Chondrocyte (in vitro differentiated cells): Measurements from ENCODE around the gene ZNF860. TPM values are rescaled to one million over a fixed set of nuclear protein-coding genes. Genes with fewer than 3 reads are reported as not detected.
A peak's percentile ranks its signal among the peaks of the same experiment; 100 is the strongest.

Experiments
- DNase-seq: peaks from one replicate; pipeline ENCODE4 v3.0.0; 2021; ENCODE audit warnings: mixed read lengths, low spot score
- H3K27ac Mint-ChIP-seq: one replicate; pipeline ENCODE4 v1.8.0; 2021; ENCODE audit warnings: mild to moderate bottlenecking, moderate library complexity, mixed read lengths; ENCODE audit not compliant: unreplicated experiment
- H3K27me3 Mint-ChIP-seq: 2 replicates; pipeline ENCODE4 v1.8.0; 2021; ENCODE audit warnings: low read depth, mixed read lengths
- H3K36me3 Mint-ChIP-seq: 2 replicates; pipeline ENCODE4 v1.8.0; 2021; ENCODE audit warnings: low read depth, mixed read lengths
- H3K4me1 Mint-ChIP-seq: 2 replicates; pipeline ENCODE4 v1.8.0; 2021; ENCODE audit warnings: low read depth, mild to moderate bottlenecking, mixed read lengths
- H3K4me3 Mint-ChIP-seq: one replicate; pipeline ENCODE4 v1.8.0; 2021; ENCODE audit warnings: mild to moderate bottlenecking, moderate library complexity, mixed read lengths; ENCODE audit not compliant: unreplicated experiment
- H3K9me3 Mint-ChIP-seq: 2 replicates; pipeline ENCODE4 v1.8.0; 2021; ENCODE audit warnings: low read depth, mixed read lengths
- CTCF ChIP-seq: fragments of 200-600 bp; sonication (generic); IDR thresholded peaks from 2 replicates; pipeline ENCODE4 v1.5.0; 2021; ENCODE audit warnings: antibody characterized with exemption, mild to moderate bottlenecking, moderate library complexity
- total RNA-seq: library from RNA; stranded (reverse); gene quantifications from 3 replicates; pipeline ENCODE4 v1.2.1, GENCODE V29; 2021

The ZNF860 gene
- total RNA-seq, 1 donor from 2014 or later: 1.5 TPM

GRCh38 chr3:31937225-31937624, 44.3 kb upstream of the ZNF860 start:
- Mint-ChIP-seq H3K4me1 (peaks cover 27% of the 10 kb centered on the region), H3K4me3 (no peak overlapping the region), H3K27ac (no peak overlapping the region), H3K9me3 (no peaks in the 10 kb centered on the region), H3K36me3 (no peaks in the 10 kb centered on the region), H3K27me3 (no peaks in the 10 kb centered on the region)
- TF ChIP-seq CTCF: no peak
- DNase-seq: no peak

GRCh38 chr3:31942446-31942845, 39.1 kb upstream of the ZNF860 start:
- H3K9me3 Mint-ChIP-seq: no peaks in the 10 kb centered on the region
- H3K36me3 Mint-ChIP-seq: no peaks in the 10 kb centered on the region
- H3K27me3 Mint-ChIP-seq: no peaks in the 10 kb centered on the region
- no peak overlapping the region for H3K4me3 Mint-ChIP-seq
- H3K4me1 Mint-ChIP-seq: peaks cover 35% of the 10 kb centered on the region
- no peak for DNase-seq
- H3K27ac Mint-ChIP-seq: no peak overlapping the region
- TF ChIP-seq CTCF: no peak

- Mint-ChIP-seq H3K27me3 (no peaks in the 10 kb centered on the region), H3K4me1 (peaks cover 40% of the 10 kb centered on the region), H3K9me3 (no peaks in the 10 kb centered on the region), H3K36me3 (no peaks in the 10 kb centered on the region), H3K4me3 (no peak overlapping the region), H3K27ac (no peak overlapping the region)
- TF ChIP-seq CTCF: no peak
- DNase-seq: no peak
These were observed 38.5 kb upstream of the ZNF860 start for GRCh38 chr3:31943041-31943440.

- DNase-seq: no peak
- H3K27ac Mint-ChIP-seq: peak overlapping the region; percentile 20
- H3K36me3 Mint-ChIP-seq: peaks cover 5% of the 10 kb centered on the region
- no peaks in the 10 kb centered on the region for H3K27me3 Mint-ChIP-seq
- H3K9me3 Mint-ChIP-seq: peaks cover 7% of the 10 kb centered on the region
- H3K4me1 Mint-ChIP-seq: peaks cover 45% of the 10 kb centered on the region
- no peak for TF ChIP-seq CTCF
- no peak overlapping the region for H3K4me3 Mint-ChIP-seq
These were observed 35.9 kb upstream of the ZNF860 start for GRCh38 chr3:31945738-31946052.

- TF ChIP-seq CTCF: no peak
- Mint-ChIP-seq H3K9me3 (peaks cover 9% of the 10 kb centered on the region), H3K36me3 (peaks cover 5% of the 10 kb centered on the region), H3K27ac (no peak overlapping the region), H3K27me3 (no peaks in the 10 kb centered on the region), H3K4me3 (no peak overlapping the region), H3K4me1 (peaks cover 36% of the 10 kb centered on the region)
- DNase-seq: no peak
These were observed 35.0 kb upstream of the ZNF860 start for GRCh38 chr3:31946484-31947081.
